Left ventricle myocardium inferior (tissue), 1 donor: ENCODE results near the gene GTF3C4. TPM values are rescaled to one million over a fixed set of nuclear protein-coding genes. Genes with fewer than 3 reads are reported as not detected.
A peak's percentile ranks its signal among the peaks of the same experiment; 100 is the strongest.

Experiments used
- DNase-seq: peaks from one replicate; pipeline ENCODE4 v3.0.0-alpha.2; 2020
- H3K27ac ChIP-seq: fragments of 200-600 bp; replicated peaks from 2 replicates; pipeline ENCODE4 v1.8.0; 2021
- H3K27me3 ChIP-seq: fragments of 200-600 bp; 2 replicates; pipeline ENCODE4 v1.8.0; 2021; ENCODE audit warnings: low read depth
- H3K36me3 ChIP-seq: fragments of 200-600 bp; 2 replicates; pipeline ENCODE4 v1.8.0; 2021
- H3K4me1 ChIP-seq: fragments of 200-600 bp; 2 replicates; pipeline ENCODE4 v1.8.0; 2021
- H3K4me3 ChIP-seq: fragments of 200-600 bp; 2 replicates; pipeline ENCODE4 v1.8.0; 2021; ENCODE audit warnings: mild to moderate bottlenecking, moderate library complexity
- H3K9me3 ChIP-seq: fragments of 200-600 bp; replicated peaks from 2 replicates; pipeline ENCODE4 v1.8.0; 2021
- intact Hi-C: fragments of 100-400 bp; cut with micrococcal nuclease; formaldehyde crosslinking; loops from one replicate; pipeline ENCODE4 v1.11.0; 2022
- total RNA-seq: library from RNA; stranded (reverse); fragmentation: NEBNext Ultra II Directional; extraction: Animal tissue kit (Norgen Biotek cat#: 25700); gene quantifications from one replicate; pipeline ENCODE4 v1.2.1, GENCODE V29; 2021
- TF ChIP-seq, protein P1 (sequence below): fragments of 200-600 bp; IDR thresholded peaks from 2 replicates; pipeline ENCODE4 v1.8.0; 2021; ENCODE audit warnings: antibody characterized with exemption, mild to moderate bottlenecking, borderline replicate concordance
- donor health status: DM: no; HTN: yes; CAD: no; lungs with severe emphysema.

The GTF3C4 gene
- total RNA-seq, 1 donor from 2014 or later = 8.4 TPM

- Histone ChIP-seq H3K4me1 (no peaks in the 10 kb centered on the region), H3K36me3 (peaks cover 97% of the 10 kb centered on the region), H3K9me3 (no peaks in the 10 kb centered on the region), H3K4me3 (no peak overlapping the region), H3K27ac (no peak overlapping the region), H3K27me3 (no peaks in the 10 kb centered on the region)
- no peak for DNase-seq
- TF ChIP-seq, protein P1, sequence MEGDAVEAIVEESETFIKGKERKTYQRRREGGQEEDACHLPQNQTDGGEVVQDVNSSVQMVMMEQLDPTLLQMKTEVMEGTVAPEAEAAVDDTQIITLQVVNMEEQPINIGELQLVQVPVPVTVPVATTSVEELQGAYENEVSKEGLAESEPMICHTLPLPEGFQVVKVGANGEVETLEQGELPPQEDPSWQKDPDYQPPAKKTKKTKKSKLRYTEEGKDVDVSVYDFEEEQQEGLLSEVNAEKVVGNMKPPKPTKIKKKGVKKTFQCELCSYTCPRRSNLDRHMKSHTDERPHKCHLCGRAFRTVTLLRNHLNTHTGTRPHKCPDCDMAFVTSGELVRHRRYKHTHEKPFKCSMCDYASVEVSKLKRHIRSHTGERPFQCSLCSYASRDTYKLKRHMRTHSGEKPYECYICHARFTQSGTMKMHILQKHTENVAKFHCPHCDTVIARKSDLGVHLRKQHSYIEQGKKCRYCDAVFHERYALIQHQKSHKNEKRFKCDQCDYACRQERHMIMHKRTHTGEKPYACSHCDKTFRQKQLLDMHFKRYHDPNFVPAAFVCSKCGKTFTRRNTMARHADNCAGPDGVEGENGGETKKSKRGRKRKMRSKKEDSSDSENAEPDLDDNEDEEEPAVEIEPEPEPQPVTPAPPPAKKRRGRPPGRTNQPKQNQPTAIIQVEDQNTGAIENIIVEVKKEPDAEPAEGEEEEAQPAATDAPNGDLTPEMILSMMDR = no peak
- intact Hi-C loops = no loop called here
These were observed 22.9 kb upstream of the GTF3C4 start for GRCh38 chr9:132647355-132647754.

- no peak for DNase-seq
- TF ChIP-seq, protein P1 = no peak
- H3K27ac ChIP-seq = no peak overlapping the region
- no peaks in the 10 kb centered on the region for H3K9me3 ChIP-seq
- H3K4me3 ChIP-seq = no peak overlapping the region
- no peaks in the 10 kb centered on the region for H3K4me1 ChIP-seq
- no peaks in the 10 kb centered on the region for H3K27me3 ChIP-seq
- H3K36me3 ChIP-seq = peaks cover 95% of the 10 kb centered on the region
- intact Hi-C loops = no loop called here
These were observed 22.5 kb upstream of the GTF3C4 start for GRCh38 chr9:132647806-132648205.

DNA sequence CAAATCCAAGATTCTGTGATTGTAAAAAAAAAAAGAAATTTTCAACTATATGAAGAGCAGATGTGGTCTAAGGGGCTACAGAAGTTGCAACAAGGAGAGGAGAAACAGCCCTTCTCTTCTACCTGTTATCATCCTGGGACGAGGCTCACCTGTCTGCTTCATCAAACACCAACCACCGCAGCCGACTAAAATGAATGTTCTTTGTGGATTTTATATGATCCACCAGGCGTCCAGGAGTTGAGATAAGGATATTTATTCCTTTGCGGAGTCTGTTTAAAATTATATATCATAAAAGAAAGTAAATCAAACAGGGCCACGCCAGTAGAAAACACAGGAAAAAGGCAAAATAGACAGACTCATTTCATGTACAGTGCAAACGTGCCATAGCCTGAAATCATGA, 22.0 kb upstream of the GTF3C4 start:
- no peak for DNase-seq
- Histone ChIP-seq H3K27ac (no peak overlapping the region), H3K4me1 (no peaks in the 10 kb centered on the region), H3K36me3 (peaks cover 91% of the 10 kb centered on the region), H3K27me3 (no peaks in the 10 kb centered on the region), H3K4me3 (no peak overlapping the region), H3K9me3 (no peaks in the 10 kb centered on the region)
- TF ChIP-seq, protein P1 = no peak
- intact Hi-C loops = no loop called here

GRCh38 chr9:132648685-132649084, 21.6 kb upstream of the GTF3C4 start:
- H3K4me3 ChIP-seq = no peak overlapping the region
- peaks cover 87% of the 10 kb centered on the region for H3K36me3 ChIP-seq
- intact Hi-C loops = no loop called here
- no peak for DNase-seq
- no peak overlapping the region for H3K27ac ChIP-seq
- H3K27me3 ChIP-seq = no peaks in the 10 kb centered on the region
- no peaks in the 10 kb centered on the region for H3K9me3 ChIP-seq
- no peaks in the 10 kb centered on the region for H3K4me1 ChIP-seq
- TF ChIP-seq, protein P1 = no peak

DNA sequence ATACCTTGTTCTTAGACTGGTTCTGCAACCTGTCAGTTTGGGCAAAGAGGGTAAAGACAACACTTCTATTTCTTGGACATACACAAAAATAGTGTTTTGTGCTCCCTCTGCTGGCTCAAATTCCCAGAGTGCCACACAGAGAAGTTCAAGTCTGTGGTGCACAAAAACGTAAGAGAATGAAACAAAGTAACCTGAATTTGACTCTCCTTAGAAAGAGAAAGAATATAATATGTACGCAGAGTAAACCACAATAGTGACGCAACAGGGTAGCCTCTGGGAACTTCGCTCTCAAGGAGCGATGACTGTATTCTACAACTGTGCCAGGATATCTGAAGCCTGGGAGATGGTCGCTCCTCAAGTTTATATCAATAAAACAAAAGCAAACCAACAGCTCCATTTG, 19.0 kb upstream of the GTF3C4 start:
- H3K4me1 ChIP-seq = no peaks in the 10 kb centered on the region
- H3K9me3 ChIP-seq = no peaks in the 10 kb centered on the region
- H3K36me3 ChIP-seq = peaks cover 65% of the 10 kb centered on the region
- H3K4me3 ChIP-seq = no peak overlapping the region
- H3K27me3 ChIP-seq = no peaks in the 10 kb centered on the region
- TF ChIP-seq, protein P1 = peak; percentile 35
- no peak overlapping the region for H3K27ac ChIP-seq
- intact Hi-C loops = no loop called here
- no peak for DNase-seq

- H3K4me3 ChIP-seq = no peak overlapping the region
- TF ChIP-seq, protein P1 = no peak
- H3K9me3 ChIP-seq = no peaks in the 10 kb centered on the region
- intact Hi-C loops = no loop called here
- H3K4me1 ChIP-seq = no peaks in the 10 kb centered on the region
- H3K27ac ChIP-seq = no peak overlapping the region
- DNase-seq = no peak
- H3K27me3 ChIP-seq = no peaks in the 10 kb centered on the region
- peaks cover 65% of the 10 kb centered on the region for H3K36me3 ChIP-seq
These were observed 14.0 kb upstream of the GTF3C4 start for GRCh38 chr9:132656299-132656698.
